DMS 273 (cell line): ENCODE data around the gene MID1.
A peak's percentile ranks its signal among the peaks of the same experiment; 100 is the strongest.
"Not testable (repeated sequence)": the region's sequence is repeated elsewhere in the genome, so short reads cannot be mapped to it uniquely, and the experiment has no call there.

ENCODE experiments used
- DNase-seq: peaks from one replicate; lab custom pipeline; 2025; ENCODE audit not compliant: unreplicated experiment; lab: John Stamatoyannopoulos, UW

Gene MID1

GRCh38 chrX:10618961-10619360 lies 1.4 kb downstream of the MID1 start:
- DNase-seq = peak; percentile 46

GRCh38 chrX:10617999-10618351 lies 2.4 kb downstream of the MID1 start:
- DNase-seq = peak; percentile 62

- DNase-seq = no peak
Observed at GRCh38 chrX:10617186-10617998, 3.0 kb downstream of the MID1 start.

- peak; percentile 80 for DNase-seq
Observed at GRCh38 chrX:10615931-10616774, 4.2 kb downstream of the MID1 start.

GRCh38 chrX:10612215-10612614 lies 8.2 kb downstream of the MID1 start:
- no peak for DNase-seq

- no peak for DNase-seq
Observed at GRCh38 chrX:10611441-10612090, 8.8 kb downstream of the MID1 start.

GRCh38 chrX:10608099-10608498 lies 12.3 kb downstream of the MID1 start:
- no peak for DNase-seq

- DNase-seq = no peak
Observed at GRCh38 chrX:10607233-10607632, 13.2 kb downstream of the MID1 start.

- no peak for DNase-seq
Observed at GRCh38 chrX:10603612-10604011, 16.8 kb downstream of the MID1 start.

GRCh38 chrX:10602646-10603045 lies 17.7 kb downstream of the MID1 start:
- no peak for DNase-seq

GRCh38 chrX:10600479-10600878 lies 19.9 kb downstream of the MID1 start:
- no peak for DNase-seq

- peak; percentile 39 for DNase-seq
Observed at GRCh38 chrX:10598540-10598939, 21.8 kb downstream of the MID1 start.

GRCh38 chrX:10597871-10598270 lies 22.5 kb downstream of the MID1 start:
- peak; percentile 67 for DNase-seq

GRCh38 chrX:10591363-10592335 lies 28.7 kb downstream of the MID1 start:
- no peak for DNase-seq

GRCh38 chrX:10589787-10590186 lies 30.6 kb downstream of the MID1 start:
- not testable (repeated sequence) for DNase-seq

- DNase-seq = no peak
Observed at GRCh38 chrX:10589098-10589497, 31.3 kb downstream of the MID1 start.

GRCh38 chrX:10584882-10585281 lies 35.5 kb downstream of the MID1 start:
- DNase-seq = not testable (repeated sequence)

GRCh38 chrX:10582945-10583344 lies 37.4 kb downstream of the MID1 start:
- DNase-seq = no peak

- DNase-seq = no peak
Observed at GRCh38 chrX:10582215-10582733, 38.1 kb downstream of the MID1 start.
